ENCODE data around the gene STT3B.
"Not testable (repeated sequence)": the region's sequence is repeated elsewhere in the genome, so short reads cannot be mapped to it uniquely, and the experiment has no call there.

STT3B gene

GRCh38 chr3:31600431-31600830 is 67.7 kb downstream of the STT3B start:
- Histone ChIP-seq H3K4me1 (no peaks in the 10 kb centered on the region), H4K20me1 (peaks cover 0 to 24% (median 12%) of the 10 kb centered on the region in 11 experiments; a peak in 13 of 22 replicates), H3K36me3 (peaks cover 84 to 100% (median 100%) of the 10 kb centered on the region in 11 experiments), H3K4me3 (no peak overlapping the region), H3K4me2 (no peak overlapping the region), H3K27me3 (no peaks in the 10 kb centered on the region), H3K27ac (no peak overlapping the region), H3K9me3 (replicated peaks in 1 of 11) (peaks cover 38 to 80% (median 66%) of the 10 kb centered on the region in 11 experiments), H3K9ac (no peak overlapping the region)
- no peak for TF ChIP-seq Cebpa-rat (IDR thresholded peaks at IDR 0.05)

- Histone ChIP-seq H4K20me1 (peaks cover 0 to 21% (median 5%) of the 10 kb centered on the region in 11 experiments; a peak in 7 of 22 replicates), H3K36me3 (peaks cover 87 to 100% (median 99%) of the 10 kb centered on the region in 11 experiments), H3K4me3 (peak overlapping the region in 4 of 10 experiments; percentile 29 to 39 (median 34); a peak in 2 of 20 replicates), H3K9me3 (replicated peaks in 1 of 11) (peaks cover 61 to 83% (median 79%) of the 10 kb centered on the region in 11 experiments)
- not testable (repeated sequence) for H3K4me1 ChIP-seq, H3K27me3 ChIP-seq, H3K4me2 ChIP-seq, H3K27ac ChIP-seq, H3K9ac ChIP-seq
Measured at GRCh38 chr3:31605333-31605732, 72.6 kb downstream of the STT3B start.

DNA sequence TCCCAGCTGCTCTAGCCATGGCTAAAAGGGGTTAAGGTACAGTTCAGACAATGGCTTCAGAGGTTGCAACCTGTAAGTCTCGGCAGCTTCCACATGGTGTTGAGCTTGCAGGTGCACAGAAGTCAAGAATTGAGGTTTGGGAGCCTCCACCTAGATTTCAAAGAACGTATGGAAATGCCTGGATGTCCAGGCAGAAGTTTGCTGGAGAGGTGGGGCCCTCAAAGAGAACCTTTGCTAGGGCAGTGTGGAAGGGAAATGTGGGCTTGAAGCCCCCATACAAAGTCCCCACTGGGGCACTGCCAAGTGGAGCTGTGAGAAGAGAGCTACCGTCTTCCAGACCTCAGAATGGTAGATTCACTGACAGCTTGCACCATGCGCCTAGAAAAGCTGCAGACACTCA is 73.7 kb downstream of the STT3B start:
- H3K36me3 ChIP-seq: peaks cover 79 to 100% (median 97%) of the 10 kb centered on the region in 11 experiments
- no peak overlapping the region for H3K9ac ChIP-seq
- H3K4me3 ChIP-seq: peak overlapping the region in 8 of 10 experiments; percentile 13 to 52 (median 33); a peak in 11 of 20 replicates
- H3K4me2 ChIP-seq: no peak overlapping the region
- H3K27me3 ChIP-seq: no peaks in the 10 kb centered on the region
- H3K27ac ChIP-seq: no peak overlapping the region
- peaks cover 54 to 72% (median 69%) of the 10 kb centered on the region in 11 experiments for H3K9me3 ChIP-seq (replicated peaks in 1 of 11)
- TF ChIP-seq Cebpa-rat (IDR thresholded peaks at IDR 0.05): no peak
- no peaks in the 10 kb centered on the region for H3K4me1 ChIP-seq
- H4K20me1 ChIP-seq: peaks cover 0 to 30% (median 10%) of the 10 kb centered on the region in 11 experiments; a peak in 10 of 22 replicates

GRCh38 chr3:31610700-31611275 is 78.1 kb downstream of the STT3B start:
- no peak for TF ChIP-seq Cebpa-rat (IDR thresholded peaks at IDR 0.05)
- no peak overlapping the region for H3K4me2 ChIP-seq
- H3K9ac ChIP-seq: no peak overlapping the region
- H3K9me3 ChIP-seq (replicated peaks in 1 of 11): peaks cover 19 to 29% (median 26%) of the 10 kb centered on the region in 11 experiments
- H3K27me3 ChIP-seq: no peaks in the 10 kb centered on the region
- no peak overlapping the region for H3K4me3 ChIP-seq
- peaks cover 0 to 52% (median 36%) of the 10 kb centered on the region in 11 experiments; a peak in 13 of 22 replicates for H4K20me1 ChIP-seq
- H3K36me3 ChIP-seq: peaks cover 42 to 100% (median 83%) of the 10 kb centered on the region in 11 experiments
- no peaks in the 10 kb centered on the region for H3K4me1 ChIP-seq
- no peak overlapping the region for H3K27ac ChIP-seq

- Histone ChIP-seq H3K4me2 (no peak overlapping the region), H3K36me3 (peaks cover 39 to 100% (median 83%) of the 10 kb centered on the region in 11 experiments), H3K4me1 (no peaks in the 10 kb centered on the region), H4K20me1 (peaks cover 0 to 48% (median 34%) of the 10 kb centered on the region in 11 experiments; a peak in 15 of 22 replicates), H3K27ac (no peak overlapping the region), H3K27me3 (no peaks in the 10 kb centered on the region), H3K9ac (no peak overlapping the region), H3K9me3 (replicated peaks in 1 of 11) (peaks cover 0 to 5% (median 2%) of the 10 kb centered on the region in 11 experiments; a peak in 6 of 22 replicates), H3K4me3 (no peak overlapping the region)
- no peak for TF ChIP-seq Cebpa-rat (IDR thresholded peaks at IDR 0.05)
Measured at GRCh38 chr3:31613177-31613576, 80.5 kb downstream of the STT3B start.

GRCh38 chr3:31613654-31614053 is 80.9 kb downstream of the STT3B start:
- peaks cover 36 to 100% (median 82%) of the 10 kb centered on the region in 11 experiments for H3K36me3 ChIP-seq
- H3K4me2 ChIP-seq: no peak overlapping the region
- no peak overlapping the region for H3K9ac ChIP-seq
- no peak overlapping the region for H3K27ac ChIP-seq
- no peak for TF ChIP-seq Cebpa-rat (IDR thresholded peaks at IDR 0.05)
- H3K27me3 ChIP-seq: no peaks in the 10 kb centered on the region
- no peak overlapping the region for H3K4me3 ChIP-seq
- peaks cover 0 to under 1% (median 0%) of the 10 kb centered on the region in 11 experiments; a peak in 2 of 22 replicates for H3K9me3 ChIP-seq (replicated peaks in 1 of 11)
- no peaks in the 10 kb centered on the region for H3K4me1 ChIP-seq
- H4K20me1 ChIP-seq: peaks cover 0 to 45% (median 33%) of the 10 kb centered on the region in 11 experiments; a peak in 15 of 22 replicates

DNA sequence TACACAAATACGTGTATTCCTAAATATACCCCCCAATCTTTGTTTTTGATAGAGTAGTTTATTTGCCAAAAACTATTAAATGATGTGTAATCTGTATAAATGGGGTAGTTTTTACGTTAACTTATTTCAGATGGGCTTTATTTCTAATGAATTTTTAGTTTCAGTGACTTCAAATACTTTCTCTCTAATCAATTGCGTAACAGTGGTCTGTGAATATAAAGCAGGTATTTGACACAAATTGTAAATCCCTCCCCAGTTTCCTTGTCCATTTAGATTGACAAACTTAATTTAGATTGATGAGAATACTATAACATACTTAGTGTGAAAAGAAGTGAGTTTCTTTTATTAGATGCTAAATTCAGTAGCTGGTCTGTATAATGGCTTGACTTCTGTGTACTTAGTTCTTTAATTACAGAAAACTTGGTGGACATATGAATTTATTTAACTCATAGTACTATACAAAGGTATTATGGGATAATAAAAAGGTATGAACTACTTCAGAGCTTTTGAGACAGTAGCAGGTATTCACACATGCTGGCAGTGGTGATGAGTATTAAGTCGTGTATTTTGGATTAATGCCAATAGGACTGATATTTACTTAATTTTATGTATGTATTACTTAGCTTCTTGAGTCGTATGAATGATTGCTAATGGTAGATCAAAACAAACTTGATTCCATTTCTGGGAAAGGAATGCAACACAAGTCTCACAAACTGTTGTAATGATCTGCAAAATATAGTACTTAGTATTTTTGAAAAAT is 81.6 kb downstream of the STT3B start:
- no peak overlapping the region for H3K27ac ChIP-seq
- TF ChIP-seq Cebpa-rat (IDR thresholded peaks at IDR 0.05): peak in 2 of 11 experiments; percentile 24 to 61; a peak in 3 of 22 replicates
- no peaks in the 10 kb centered on the region for H3K27me3 ChIP-seq
- no peak overlapping the region for H3K4me2 ChIP-seq
- no peaks in the 10 kb centered on the region; a peak in 1 of 22 replicates for H3K9me3 ChIP-seq (replicated peaks in 1 of 11)
- H3K9ac ChIP-seq: no peak overlapping the region
- no peaks in the 10 kb centered on the region for H3K4me1 ChIP-seq
- H3K4me3 ChIP-seq: no peak overlapping the region
- H3K36me3 ChIP-seq: peaks cover 36 to 100% (median 86%) of the 10 kb centered on the region in 11 experiments
- peaks cover 0 to 45% (median 31%) of the 10 kb centered on the region in 11 experiments; a peak in 15 of 22 replicates for H4K20me1 ChIP-seq

- H3K9ac ChIP-seq: no peak overlapping the region
- peaks cover 0 to 45% (median 30%) of the 10 kb centered on the region in 11 experiments; a peak in 14 of 22 replicates for H4K20me1 ChIP-seq
- H3K4me3 ChIP-seq: no peak overlapping the region
- TF ChIP-seq Cebpa-rat (IDR thresholded peaks at IDR 0.05): no peak
- no peaks in the 10 kb centered on the region for H3K4me1 ChIP-seq
- peaks cover 45 to 100% (median 89%) of the 10 kb centered on the region in 11 experiments for H3K36me3 ChIP-seq
- no peaks in the 10 kb centered on the region for H3K9me3 ChIP-seq (replicated peaks in 1 of 11)
- H3K4me2 ChIP-seq: no peak overlapping the region
- H3K27me3 ChIP-seq: no peaks in the 10 kb centered on the region
- no peak overlapping the region for H3K27ac ChIP-seq
Measured at GRCh38 chr3:31615071-31615875, 82.5 kb downstream of the STT3B start.

Measured in BLaER1 treated with 17β-estradiol and CSF1 and Interleukin-3, amounts not matched to agents 10 nM and 100 nM (cell line).